RWPE1 (cell line): Measurements from ENCODE around the gene SCAP.

Source experiments
- CTCF ChIA-PET: fragments of 350-600 bp; sonication (Branson Sonifier 250); formaldehyde crosslinking; extraction: SDS; loops from one replicate; lab custom pipeline; 2021; lab: Yijun Ruan, JAX
- POLR2A ChIA-PET: fragments of 400-600 bp; formaldehyde crosslinking; extraction: SDS; loops from one replicate; lab custom pipeline; 2020; ENCODE audit warnings: antibody characterized with exemption; ENCODE audit not compliant: low non-redundant PET; lab: Yijun Ruan, JAX
- DNase-seq: peaks from one replicate; pipeline ENCODE4 v3.0.0; 2012; ENCODE audit warnings: low spot score
- H3K27ac ChIP-seq: fragments of 450-650 bp; 2 replicates; pipeline ENCODE4 v1.5.1; 2017
- CTCF ChIP-seq: fragments of 450-650 bp; conservative IDR thresholded peaks from 2 replicates; pipeline ENCODE4 v1.5.1; 2017; ENCODE audit warnings: low read depth, mild to moderate bottlenecking

SCAP gene

GRCh38 chr3:47503033-47503432, 27.3 kb upstream of the SCAP start:
- ChIA-PET POLR2A (no interaction called here), CTCF (no interaction called here)
- TF ChIP-seq CTCF = no peak
- no peak for DNase-seq
- H3K27ac ChIP-seq = no peak overlapping the region

- no peak for TF ChIP-seq CTCF
- DNase-seq = no peak
- POLR2A ChIA-PET = no interaction called here
- H3K27ac ChIP-seq = 0 out of 2 replicates have a peak overlapping the region, but pooled peaks have one; percentile 7
- CTCF ChIA-PET = no interaction called here
These were observed 21.2 kb upstream of the SCAP start for GRCh38 chr3:47496892-47497291.

GRCh38 chr3:47495886-47496285, 20.1 kb upstream of the SCAP start:
- TF ChIP-seq CTCF = no peak
- no peak for DNase-seq
- CTCF ChIA-PET = interaction anchor here (0.5 to 0.6 kb wide), 2 partner anchors 59 to 463 kb away, joined by 4 to 8 read pairs; no protein-coding TSS in a partner anchor
- POLR2A ChIA-PET = interaction anchor here (0.7 kb wide), 1 partner anchor 297 kb away, joined by 4 read pairs; no protein-coding TSS in a partner anchor
- peak overlapping the region; percentile 19; the same call in 1 of the 2 replicates for H3K27ac ChIP-seq

GRCh38 chr3:47495111-47495510, 19.4 kb upstream of the SCAP start:
- POLR2A ChIA-PET = no interaction called here
- no peak for DNase-seq
- peak overlapping the region; percentile 19; the same call in 1 of the 2 replicates for H3K27ac ChIP-seq
- CTCF ChIA-PET = no interaction called here
- TF ChIP-seq CTCF = no peak

- POLR2A ChIA-PET = no interaction called here
- no peak for DNase-seq
- 0 out of 2 replicates have a peak overlapping the region, but pooled peaks have one; percentile 12 for H3K27ac ChIP-seq
These were observed 16.0 kb upstream of the SCAP start for GRCh38 chr3:47491777-47492176.

DNA sequence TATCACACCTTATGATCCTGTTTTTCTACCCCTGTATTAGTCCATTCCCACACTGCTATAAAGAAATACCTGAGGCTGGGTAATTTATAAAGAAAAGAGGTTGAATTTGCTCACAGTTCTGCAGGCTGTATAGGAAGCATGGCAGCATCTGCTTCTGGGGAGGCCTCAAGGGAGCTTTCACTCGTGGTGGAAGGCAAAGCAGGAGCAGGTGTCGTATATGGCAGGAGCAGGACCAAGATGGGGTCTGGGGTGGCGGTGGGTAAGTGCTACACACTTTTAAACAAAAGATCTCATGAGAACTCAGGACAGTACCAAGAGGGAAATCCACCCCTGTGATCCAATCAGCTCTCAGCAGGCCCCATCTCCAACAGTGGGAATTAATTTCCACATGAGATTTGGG, 15.4 kb upstream of the SCAP start:
- CTCF ChIA-PET = interaction anchor here (1.1 kb wide), 1 partner anchor 16 kb away, joined by 3 read pairs; the partner anchor contains the start of gene SCAP
- TF ChIP-seq CTCF = no peak
- no peak overlapping the region for H3K27ac ChIP-seq
- DNase-seq = no peak
- POLR2A ChIA-PET = no interaction called here

More at GRCh38 chr3:47491777-47492176, 16.0 kb upstream of the SCAP start:
- CTCF ChIA-PET = interaction anchor here (1.1 to 1.4 kb wide), 2 partner anchors 16 to 70 kb away, joined by 3 to 7 read pairs; partner anchors contain the start of gene SCAP
- no peak for TF ChIP-seq CTCF
